GM12878 (cell line): ENCODE results near the gene GNA14. TPM values are rescaled to one million over a fixed set of nuclear protein-coding genes. Genes with fewer than 3 reads are reported as not detected.

Source experiments
- ATAC-seq: fragments of 200-7000 bp; cut with Tn5 transposase; 3 replicates; pipeline ENCODE4 v1.9.1; 2020; ENCODE audit warnings: mild to moderate bottlenecking, moderate library complexity
- BruUV-seq: library from RNA; stranded (reverse); fragments of 400-500 nt; replicated peaks from 2 replicates; lab custom pipeline; 2021; lab: Mats Ljungman, UMichigan
- CTCF ChIA-PET: fragments of 300-600 bp; sonication (Branson Sonifier 250); formaldehyde crosslinking; extraction: SDS; loops from one replicate; lab custom pipeline; 2021; ENCODE audit warnings: inconsistent platforms; lab: Yijun Ruan, JAX
- POLR2A ChIA-PET: fragments of 350-600 bp; formaldehyde crosslinking; extraction: SDS; loops from one replicate; lab custom pipeline; 2021; ENCODE audit warnings: inconsistent platforms; lab: Charles Lee
- RAD21 ChIA-PET: fragments of 300-600 bp; sonication (Branson Sonifier 250); formaldehyde crosslinking; loops from one replicate; lab custom pipeline; 2023; ENCODE audit warnings: antibody characterized with exemption; ENCODE audit not compliant: unreplicated experiment; lab: Charles Lee
- SMC1A ChIA-PET: fragments of 300-600 bp; sonication (Branson Sonifier 250); formaldehyde crosslinking; loops from one replicate; lab custom pipeline; 2023; ENCODE audit not compliant: unreplicated experiment, uncharacterized antibody; lab: Charles Lee
- DNase-seq: peaks from one replicate; pipeline ENCODE4 v3.0.0-alpha.2; 2011; ENCODE audit warnings: low read depth, low spot score
- FAIRE-seq: peaks from 3 replicates; lab custom pipeline; 2011; peaks lifted over from hg19 to GRCh38; lab: Jason Lieb, UNC
- H2AFZ ChIP-seq: 2 replicates; pipeline ENCODE4 v1.6.0; 2011; ENCODE audit warnings: low read depth, low read length, control low read depth; ENCODE audit not compliant: control insufficient read depth
- H3K27ac ChIP-seq: 2 replicates; pipeline ENCODE4 v1.5.1; 2011; ENCODE audit warnings: control low read depth; ENCODE audit not compliant: control insufficient read depth, insufficient read depth
- H3K27me3 ChIP-seq, 2 experiments: replicated peaks in 1 of 2; 2 replicates each; pipeline versions ENCODE4 v1.6.0 to v1.6.1; 2011; ENCODE audit warnings: low read length in 1 of 2; ENCODE audit not compliant: control insufficient read depth in 2 of 2, insufficient read depth in 2 of 2
- H3K36me3 ChIP-seq, 2 experiments: 2 replicates each; pipeline ENCODE4 v1.5.1; 2011; ENCODE audit warnings: low read length in 1 of 2; ENCODE audit not compliant: control insufficient read depth in 2 of 2, insufficient read depth in 2 of 2
- H3K4me1 ChIP-seq: 2 replicates; pipeline ENCODE4 v1.6.1; 2011; ENCODE audit warnings: mild to moderate bottlenecking, low read length, moderate library complexity, mixed read lengths; ENCODE audit not compliant: control insufficient read depth, insufficient read depth
- H3K4me2 ChIP-seq: 2 replicates; pipeline ENCODE4 v1.6.0; 2011; ENCODE audit warnings: control low read depth; ENCODE audit not compliant: control insufficient read depth, insufficient read depth
- H3K4me3 ChIP-seq: fragments of 200-600 bp; sonication (generic); 2 replicates; pipeline ENCODE4 v1.5.1; 2016
- H3K79me2 ChIP-seq: 2 replicates; pipeline ENCODE4 v1.6.0; 2011; ENCODE audit warnings: low read length; ENCODE audit not compliant: control insufficient read depth, insufficient read depth
- H3K9ac ChIP-seq: 2 replicates; pipeline ENCODE4 v1.8.0; 2011; ENCODE audit warnings: low read length, control low read depth, mixed read lengths; ENCODE audit not compliant: control insufficient read depth, insufficient read depth
- H3K9me3 ChIP-seq: replicated peaks from 3 replicates; pipeline ENCODE4 v1.5.1; 2011; ENCODE audit warnings: mild to moderate bottlenecking, low read length; ENCODE audit not compliant: control insufficient read depth, insufficient read depth
- H4K20me1 ChIP-seq: 2 replicates; pipeline ENCODE4 v1.6.0; 2011; ENCODE audit not compliant: control insufficient read depth, insufficient read depth
- BCLAF1 ChIP-seq: fragments of 450-650 bp; IDR thresholded peaks from 2 replicates; pipeline ENCODE4 v1.6.1; 2017; ENCODE audit warnings: antibody characterized with exemption, mild to moderate bottlenecking, moderate library complexity
- CBX5 ChIP-seq: sonication (generic); IDR thresholded peaks from 2 replicates; pipeline ENCODE4 v1.6.1; 2016; ENCODE audit warnings: low read depth, moderate library complexity, mild to moderate bottlenecking, inconsistent platforms
- EGR1 ChIP-seq, 2 experiments: IDR thresholded peaks; 1 replicate in 1 of 2; 2 replicates in 1 of 2; pipeline ENCODE4 v1.6.1; 2011 to 2012; ENCODE audit warnings: low read depth in 2 of 2, low read length in 2 of 2, borderline replicate concordance in 1 of 2, mild to moderate bottlenecking in 1 of 2, moderate library complexity in 1 of 2
- GATAD2B ChIP-seq: fragments of 450-650 bp; conservative IDR thresholded peaks from 2 replicates; pipeline ENCODE4 v1.6.1; 2017; ENCODE audit warnings: low read depth, mild to moderate bottlenecking, moderate library complexity
- MAX ChIP-seq: IDR thresholded peaks from 2 replicates; pipeline ENCODE4 v1.6.1; 2012; ENCODE audit warnings: low read depth, low read length, improper control_type of control experiment
- NR2C2 ChIP-seq: IDR thresholded peaks from 2 replicates; pipeline ENCODE4 v1.6.1; 2011; ENCODE audit warnings: borderline replicate concordance, low read depth; ENCODE audit not compliant: control insufficient read depth, insufficient read length
- SREBF1 ChIP-seq: IDR thresholded peaks from 2 replicates; pipeline ENCODE4 v1.6.1; 2012; ENCODE audit warnings: mild to moderate bottlenecking, low read length
- STAT3 ChIP-seq: IDR thresholded peaks from 2 replicates; pipeline ENCODE4 v1.6.1; 2011; ENCODE audit warnings: low read depth, low read length, improper control_type of control experiment
- YBX1 ChIP-seq: fragments of 450-650 bp; IDR thresholded peaks from 2 replicates; pipeline ENCODE4 v1.6.1; 2016; ENCODE audit warnings: antibody characterized with exemption
- WGBS: methylation state at CpG from one replicate; pipeline ENCODE4 v1.1.6; 2016; ENCODE audit warnings: low lambda C conversion rate; ENCODE audit not compliant: insufficient replicate concordance, insufficient coverage; ENCODE audit errors: missing lambda C conversion rate; 5-methylcytosine and 5-hydroxymethylcytosine counted together
- in situ Hi-C: fragments of 300-500 bp; cut with MboI; formaldehyde crosslinking; loops from 9 replicates; pipeline ENCODE4 v1.14.3; 2018; ENCODE audit warnings: mixed read lengths
- intact Hi-C: fragments of 100-400 bp; cut with micrococcal nuclease; formaldehyde crosslinking; loops from one replicate; pipeline ENCODE4 v1.14.2; 2022; ENCODE audit not compliant: unreplicated experiment
- polyA plus RNA-seq, 11 experiments: library from polyadenylated mRNA; depleted of rRNA in 4 of 11; unstranded in 6 of 11; stranded (reverse) in 5 of 11; fragments of >200 nt; fragmentation: Nextera tagmentation in 4 of 11; fragmentation: Illumina TruSeq in 1 of 11; extraction: Ambion mirVana in 4 of 11; extraction: Trizol in 1 of 11; gene quantifications; 1 replicate in 1 of 11; 2 replicates in 10 of 11; pipeline versions ENCODE4 v1.2.1 to v1.2.3, GENCODE V29; 2011 to 2016; ENCODE audit warnings: inconsistent platforms in 2 of 11, missing spikeins in 2 of 11, low read depth in 1 of 11
- total RNA-seq, 4 experiments: library from RNA; depleted of rRNA in 3 of 4; stranded (reverse); fragments of >200 nt in 3 of 4; fragmentation: Illumina TruSeq in 1 of 4; extraction: Trizol in 1 of 4; gene quantifications; 2 replicates each; pipeline versions ENCODE4 v1.2.1 to v1.2.3, GENCODE V29; 2013 to 2021

GNA14 gene
- total and polyA plus RNA-seq, 10 of the 15 experiments (the other 5 are each of a cell fraction or from before 2014, with no cell fraction given) = 0.17 TPM; not detected in 9

GRCh38 chr9:77602852-77603251 is 45.3 kb downstream of the GNA14 start (continued):
- no peak for TF ChIP-seq BCLAF1
- no peak for TF ChIP-seq CBX5
- no peak for TF ChIP-seq STAT3
- TF ChIP-seq GATAD2B = no peak
- TF ChIP-seq SREBF1 = no peak
- no peak for TF ChIP-seq NR2C2

- Histone ChIP-seq H3K4me1 (no peaks in the 10 kb centered on the region), H3K79me2 (no peaks in the 10 kb centered on the region), H4K20me1 (no peaks in the 10 kb centered on the region), H3K36me3 (no peaks in the 10 kb centered on the region), H2AFZ (no peak overlapping the region), H3K27me3 (no peaks in the 10 kb centered on the region), H3K27ac (no peak overlapping the region), H3K4me2 (no peak overlapping the region), H3K9me3 (no peaks in the 10 kb centered on the region), H3K9ac (no peak overlapping the region), H3K4me3 (no peak overlapping the region)
- intact Hi-C loops (no loop called here), in situ Hi-C loops (no loop called here)
- WGBS = 45% methylated on average over 5 of the region's 5 CpGs
- DNase-seq = no peak
- ChIA-PET RAD21 (no interaction called here), POLR2A (no interaction called here), CTCF (no interaction called here), SMC1A (interaction anchor here (1.2 kb wide), 1 partner anchor 13 kb away, joined by 3 read pairs; no protein-coding TSS in a partner anchor)
- no peak for ATAC-seq
- no peak for FAIRE-seq
- BruUV-seq = no TSS peak
- TF ChIP-seq EGR1 (IDR thresholded peaks at IDR 0.05; ENCODE audit: borderline replicate concordance in 1 of 2, low read depth in 2 of 2, low read length in 2 of 2) = no peak
- TF ChIP-seq MAX = no peak
- no peak for TF ChIP-seq YBX1
- TF ChIP-seq, all 136 proteins: peak for 0
These were observed 46.5 kb downstream of the GNA14 start for GRCh38 chr9:77601476-77602099.
